GM19328 (cell line): ENCODE data around the gene LEPR.
"Not testable (repeated sequence)": the region's sequence is repeated elsewhere in the genome, so short reads cannot be mapped to it uniquely, and the experiment has no call there.

Source experiments
- ATAC-seq: cut with Tn5 transposase; IDR thresholded peaks from one replicate; pipeline ENCODE4 v1.9.1; 2021; ENCODE audit warnings: mild to moderate bottlenecking, moderate library complexity; ENCODE audit not compliant: unreplicated experiment

LEPR gene

DNA sequence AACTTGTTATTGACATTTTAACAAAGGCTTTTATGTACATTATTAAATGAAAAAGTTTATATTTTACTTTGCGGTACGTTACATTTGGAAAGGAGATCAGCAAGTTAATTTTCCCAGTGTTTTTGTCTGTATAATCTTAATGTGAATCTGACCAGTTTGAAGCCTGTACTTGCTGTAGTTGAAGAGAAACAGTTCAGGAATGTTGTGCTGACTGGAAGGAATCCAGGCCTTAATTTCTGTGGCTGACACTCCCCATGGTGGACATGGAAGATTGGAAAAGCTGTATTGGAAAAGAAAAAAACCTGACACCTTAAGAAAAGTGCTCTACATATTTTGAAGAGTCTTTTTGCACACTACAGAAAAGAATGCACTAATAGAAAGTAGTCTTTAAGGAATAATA, 15.5 kb downstream of the LEPR start:
- ATAC-seq, result no peak

GRCh38 chr1:65437616-65438015, 17.1 kb downstream of the LEPR start:
- no peak for ATAC-seq

GRCh38 chr1:65440322-65440900, 19.9 kb downstream of the LEPR start:
- no peak for ATAC-seq

- ATAC-seq, result no peak
Observed at GRCh38 chr1:65440915-65441314, 20.4 kb downstream of the LEPR start.

- ATAC-seq, result no peak
Observed at GRCh38 chr1:65441464-65441863, 21.0 kb downstream of the LEPR start.

GRCh38 chr1:65442442-65442841, 22.0 kb downstream of the LEPR start:
- ATAC-seq, result no peak

DNA sequence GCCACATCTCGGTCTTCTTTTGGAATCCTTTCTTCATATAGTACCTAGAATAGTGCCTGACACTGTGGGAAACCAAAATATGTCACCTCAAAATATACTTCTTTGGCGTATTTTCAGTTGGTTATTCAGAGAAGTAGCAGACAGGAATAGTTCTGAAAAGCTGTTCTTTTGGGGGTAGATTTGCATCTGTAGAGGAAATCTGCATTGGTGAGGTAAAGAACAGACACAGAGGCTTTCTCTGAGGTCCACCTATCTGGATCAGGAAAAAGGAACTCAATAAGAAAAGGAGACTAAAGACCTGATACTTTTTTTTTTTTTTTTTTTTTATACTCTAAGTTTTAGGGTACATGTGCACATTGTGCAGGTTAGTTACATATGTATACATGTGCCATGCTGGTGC, 23.2 kb downstream of the LEPR start:
- ATAC-seq, result no peak

DNA sequence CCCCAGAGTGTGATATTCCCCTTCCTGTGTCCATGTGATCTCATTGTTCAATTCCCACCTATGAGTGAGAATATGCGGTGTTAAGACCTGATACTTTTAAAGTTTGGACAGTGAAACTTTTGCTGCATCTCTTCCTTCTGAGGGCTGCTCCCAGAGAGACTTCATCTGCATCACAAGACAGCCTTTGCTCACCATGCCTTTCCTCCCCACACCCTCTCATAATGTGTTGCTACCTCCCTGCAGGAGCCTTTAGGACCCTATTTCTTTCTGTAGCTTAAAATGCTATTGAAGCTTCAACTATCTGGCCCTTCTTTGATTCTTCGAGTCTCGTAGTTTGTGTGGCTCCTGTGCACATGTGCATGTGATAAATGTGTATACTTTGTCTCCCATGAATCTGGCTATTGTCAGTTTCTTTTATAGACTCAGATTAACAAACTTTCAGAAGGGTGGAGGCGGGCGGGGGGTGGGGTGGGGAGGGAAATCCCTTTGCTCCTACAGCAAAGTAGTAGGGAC, 23.7 kb downstream of the LEPR start:
- no peak for ATAC-seq

- no peak for ATAC-seq
Observed at GRCh38 chr1:65445837-65446236, 25.4 kb downstream of the LEPR start.

DNA sequence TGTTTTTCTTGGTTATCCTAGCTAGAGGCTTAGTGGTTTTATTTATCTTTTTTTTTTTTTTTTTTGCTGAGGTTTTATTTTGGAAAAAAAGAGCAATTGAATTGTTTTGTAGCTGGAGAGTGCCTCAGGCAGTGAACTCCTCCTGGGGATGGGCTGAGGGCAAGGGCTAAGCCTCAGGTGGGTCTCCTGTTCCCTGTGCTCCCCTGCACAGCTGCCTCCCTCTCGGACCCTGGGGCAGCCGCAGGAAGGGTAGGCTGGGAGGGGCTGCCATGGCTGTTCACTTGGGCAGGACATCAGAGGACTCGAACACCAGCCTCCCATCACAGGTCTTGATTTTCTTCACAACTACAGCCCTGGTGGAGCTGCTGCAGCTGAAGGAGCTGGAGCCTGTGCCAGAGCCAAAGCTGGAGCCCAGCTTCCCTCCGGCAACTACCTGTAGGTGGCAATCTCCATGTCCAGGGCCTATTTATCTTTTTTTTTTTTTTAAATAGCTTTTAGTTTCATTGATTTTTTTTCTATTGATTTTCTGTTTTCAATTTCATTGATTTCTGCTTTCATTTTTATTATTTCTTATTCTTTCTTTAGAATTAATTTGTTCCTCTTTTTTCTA, 28.9 kb downstream of the LEPR start:
- ATAC-seq, result no peak

DNA sequence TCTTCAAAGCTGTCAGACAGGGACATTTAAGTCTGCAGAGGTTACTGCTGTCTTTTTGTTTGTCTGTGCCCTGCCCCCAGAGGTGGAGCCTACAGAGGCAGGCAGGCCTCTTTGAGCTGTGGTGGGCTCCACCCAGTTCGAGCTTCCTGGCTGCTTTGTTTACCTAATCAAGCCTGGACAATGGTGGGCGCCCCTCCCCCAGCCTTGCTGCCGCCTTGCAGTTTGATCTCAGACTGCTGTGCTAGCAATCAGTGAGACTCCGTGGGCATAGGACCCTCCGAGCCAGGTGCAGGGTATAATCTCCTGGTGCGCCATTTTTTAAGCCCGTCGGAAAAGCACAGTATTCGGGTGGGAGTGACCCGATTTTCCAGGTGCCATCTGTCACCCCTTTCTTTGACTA, 35.2 kb downstream of the LEPR start:
- not testable (repeated sequence) for ATAC-seq

DNA sequence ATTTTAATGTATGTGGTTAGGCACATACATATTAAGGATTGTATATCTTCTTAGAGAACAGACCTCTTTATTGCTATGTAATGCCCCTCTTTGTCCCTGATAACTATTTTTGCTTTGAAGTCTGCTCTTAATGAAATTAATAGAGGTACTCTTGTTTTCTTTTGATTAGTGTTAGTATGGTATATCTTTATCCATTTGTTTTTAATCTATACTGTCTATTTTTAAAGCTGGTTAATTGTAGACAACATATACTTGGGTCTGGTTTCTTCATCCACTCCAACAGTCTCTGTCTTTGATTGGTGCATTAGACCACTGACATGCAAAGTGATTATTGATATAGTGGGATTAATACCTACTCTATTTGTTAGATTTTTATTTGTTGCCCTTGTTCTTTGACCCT, 36.0 kb downstream of the LEPR start:
- ATAC-seq, result no peak

- no peak for ATAC-seq
Observed at GRCh38 chr1:65457868-65458267, 37.4 kb downstream of the LEPR start.

DNA sequence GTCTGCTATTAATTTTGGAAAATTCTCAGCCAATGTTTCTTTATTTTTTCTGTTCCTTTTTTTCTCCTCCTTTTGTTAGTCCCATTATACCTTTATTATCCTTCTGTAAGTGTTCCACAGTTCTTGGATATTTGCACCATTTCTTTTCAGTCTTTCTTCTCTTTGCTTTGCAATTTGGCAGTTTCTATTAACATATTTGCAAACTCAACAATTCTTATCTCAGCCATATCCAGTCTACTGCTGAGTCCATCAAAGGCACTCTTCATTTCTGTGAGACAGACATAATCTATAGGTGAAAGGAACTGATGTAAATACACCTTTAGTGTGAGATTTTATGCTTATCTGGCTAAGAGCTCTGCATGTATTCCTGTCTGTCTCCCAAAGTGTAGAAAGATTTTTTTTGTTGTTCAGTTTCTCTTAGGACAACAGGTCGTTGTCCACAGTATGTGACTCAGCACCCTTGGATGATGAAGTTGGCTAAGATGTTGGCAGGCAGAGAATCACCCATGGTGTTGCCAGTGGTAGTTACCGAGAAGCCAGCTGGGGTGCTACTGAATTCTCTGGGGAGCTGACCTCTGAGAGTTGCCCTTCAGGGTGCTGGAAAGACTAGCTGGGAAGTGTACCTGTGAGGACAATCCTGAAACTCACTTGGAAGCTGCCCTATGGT, 38.4 kb downstream of the LEPR start:
- ATAC-seq, result no peak

- no peak for ATAC-seq
Observed at GRCh38 chr1:65459397-65459768, 38.9 kb downstream of the LEPR start.

- ATAC-seq, result not testable (repeated sequence)
Observed at GRCh38 chr1:65465837-65466236, 45.4 kb downstream of the LEPR start.

DNA sequence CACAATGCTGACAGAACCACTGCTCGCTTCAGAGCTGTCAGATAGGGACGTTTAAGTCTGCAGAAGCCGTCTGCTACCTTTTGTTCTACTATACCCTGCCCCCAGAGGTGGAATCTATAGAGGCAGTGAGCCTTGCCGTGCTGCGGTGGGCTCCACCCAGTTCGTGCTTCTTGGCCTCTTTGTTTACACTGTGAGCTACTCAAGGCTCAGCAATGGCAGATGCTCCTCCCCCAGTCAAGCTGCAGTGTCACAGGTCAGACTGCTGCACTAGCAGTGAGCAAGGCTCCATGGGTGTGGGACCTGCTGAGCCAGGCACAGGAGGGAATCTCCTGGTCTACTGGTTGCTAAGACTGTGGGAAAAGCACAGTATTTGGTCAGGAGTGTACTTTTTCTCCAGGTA, 47.1 kb downstream of the LEPR start:
- no peak for ATAC-seq

DNA sequence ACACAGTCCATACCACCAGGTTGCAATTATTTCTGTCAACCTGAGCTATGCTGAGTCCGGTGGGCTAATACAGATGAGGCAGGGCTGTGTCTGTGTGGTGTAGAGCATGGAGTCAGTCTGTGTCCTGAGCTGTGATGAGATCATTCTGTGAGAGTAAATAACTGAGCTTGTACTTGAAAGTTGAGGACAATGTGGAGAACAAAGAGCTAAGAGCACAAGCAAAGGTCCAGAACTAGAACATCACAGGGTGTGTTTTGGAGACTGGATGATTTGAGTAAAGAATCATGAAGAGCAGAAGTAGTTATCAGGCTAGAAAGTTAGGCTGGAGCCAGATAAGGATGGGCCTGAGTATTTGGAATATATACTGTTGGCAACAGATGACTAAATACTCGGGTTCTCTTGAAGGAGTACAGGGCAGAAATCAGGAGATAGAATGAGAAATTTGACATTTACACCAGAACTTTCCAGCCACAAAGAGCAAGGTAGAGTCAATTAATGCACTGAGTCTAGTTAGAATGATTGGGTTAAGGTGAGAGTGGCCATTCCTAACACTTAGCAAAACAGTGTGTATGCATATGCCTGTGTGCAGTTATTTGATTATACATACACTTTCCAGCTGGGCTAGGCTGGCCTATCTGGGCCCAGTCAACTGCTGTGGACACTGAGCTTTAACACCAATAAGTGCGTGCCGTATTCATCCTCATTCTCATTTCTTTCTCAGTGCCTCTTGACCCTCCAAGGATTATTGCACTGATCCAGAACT, 48.8 kb downstream of the LEPR start:
- no peak for ATAC-seq

DNA sequence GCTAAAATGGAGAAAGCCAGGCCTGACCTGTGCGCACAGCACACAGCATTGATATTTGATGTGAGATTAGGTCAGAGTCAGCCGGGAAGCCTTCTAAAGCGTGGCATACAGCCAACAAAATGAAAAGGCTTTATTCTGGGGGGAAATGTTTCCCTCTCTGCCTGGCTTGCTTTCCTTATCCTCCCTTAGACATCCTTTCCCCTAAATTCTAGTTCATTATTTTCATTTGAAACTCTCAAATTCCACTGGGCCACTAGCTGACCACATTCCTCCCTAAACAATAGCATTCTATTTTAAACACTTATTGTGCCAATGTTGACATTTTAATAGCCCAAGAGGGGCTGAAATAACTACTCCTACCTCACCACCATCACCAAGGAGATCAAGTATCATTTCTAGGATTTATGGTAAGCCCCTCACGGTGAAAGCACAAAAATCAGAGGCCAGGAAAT, 49.4 kb downstream of the LEPR start:
- no peak for ATAC-seq
